ENCODE data around the gene CASP7. TPM values are rescaled to one million over a fixed set of nuclear protein-coding genes. Genes with fewer than 3 reads are reported as not detected.

The CASP7 gene
- total RNA-seq, 2 donors from 2014 or later, result 23.1 to 27.5 TPM

GRCh38 chr10:113665352-113665751, 14.4 kb upstream of the CASP7 start:
- Histone ChIP-seq H3K4me3 (no peak overlapping the region), H3K9me3 (no peaks in the 10 kb centered on the region), H3K4me1 (replicated peaks) (no peaks in the 10 kb centered on the region), H3K27ac (no peak overlapping the region), H3K27me3 (replicated peaks; ENCODE audit: insufficient read depth) (no peaks in the 10 kb centered on the region), H3K36me3 (no peaks in the 10 kb centered on the region)
- no peak for DNase-seq (ENCODE audit: low spot score)
- intact Hi-C loops (cut with DNase I), result no loop called here
- 62% methylated on average over 4 of the region's 4 CpGs for WGBS
- no peak for TF ChIP-seq CTCF (IDR thresholded peaks at IDR 0.05)
- no peak for TF ChIP-seq POLR2AphosphoS5 (IDR thresholded peaks at IDR 0.05)
- no peak for TF ChIP-seq POLR2A (IDR thresholded peaks at IDR 0.05)

GRCh38 chr10:113665806-113666354, 13.8 kb upstream of the CASP7 start:
- Histone ChIP-seq H3K4me1 (replicated peaks) (no peaks in the 10 kb centered on the region), H3K27ac (peak overlapping the region; percentile 7 to 13), H3K4me3 (no peak overlapping the region), H3K27me3 (replicated peaks; ENCODE audit: insufficient read depth) (no peaks in the 10 kb centered on the region), H3K9me3 (no peaks in the 10 kb centered on the region), H3K36me3 (no peaks in the 10 kb centered on the region)
- 23% methylated on average over 6 of the region's 6 CpGs for WGBS
- intact Hi-C loops (cut with DNase I), result no loop called here
- DNase-seq (ENCODE audit: low spot score), result peak; percentile 66
- TF ChIP-seq CTCF (IDR thresholded peaks at IDR 0.05) (no peak), POLR2A (IDR thresholded peaks at IDR 0.05) (peak; percentile 4), POLR2AphosphoS5 (IDR thresholded peaks at IDR 0.05) (peak; percentile 49)

- DNase-seq (ENCODE audit: low spot score), result no peak
- no peaks in the 10 kb centered on the region for H3K9me3 ChIP-seq
- H3K36me3 ChIP-seq, result no peaks in the 10 kb centered on the region
- intact Hi-C loops (cut with DNase I), result no loop called here
- no peaks in the 10 kb centered on the region for H3K4me1 ChIP-seq (replicated peaks)
- no peaks in the 10 kb centered on the region for H3K27me3 ChIP-seq (replicated peaks; ENCODE audit: insufficient read depth)
- no peak for TF ChIP-seq POLR2AphosphoS5 (IDR thresholded peaks at IDR 0.05)
- no peak for TF ChIP-seq CTCF (IDR thresholded peaks at IDR 0.05)
- no peak for TF ChIP-seq POLR2A (IDR thresholded peaks at IDR 0.05)
- H3K27ac ChIP-seq, result peak overlapping the region in 1 of 2 donors; percentile 7
- H3K4me3 ChIP-seq, result no peak overlapping the region
- 73% methylated on average over 5 of the region's 5 CpGs for WGBS
These were observed 12.9 kb upstream of the CASP7 start for GRCh38 chr10:113666682-113667252.

GRCh38 chr10:113680190-113681111, 739 bp downstream of the CASP7 start:
- TF ChIP-seq CTCF (IDR thresholded peaks at IDR 0.05), result no peak
- TF ChIP-seq POLR2A (IDR thresholded peaks at IDR 0.05), result peak; percentile 39
- TF ChIP-seq POLR2AphosphoS5 (IDR thresholded peaks at IDR 0.05), result peak; percentile 34
- H3K4me1 ChIP-seq (replicated peaks), result no peaks in the 10 kb centered on the region
- no peaks in the 10 kb centered on the region for H3K27me3 ChIP-seq (replicated peaks; ENCODE audit: insufficient read depth)
- peak overlapping the region; percentile 86 to 88 for H3K4me3 ChIP-seq
- peak overlapping the region; percentile 97 to 98 for H3K27ac ChIP-seq
- intact Hi-C loops (cut with DNase I), result no loop called here
- no peaks in the 10 kb centered on the region for H3K36me3 ChIP-seq
- WGBS, result 5% methylated on average over 28 of the region's 28 CpGs
- H3K9me3 ChIP-seq, result no peaks in the 10 kb centered on the region
- DNase-seq (ENCODE audit: low spot score), result peak; percentile 33

Data from prostate gland (tissue), 2 donors.